Osteoblast (primary cell): ENCODE data around the gene CKAP4. TPM values are rescaled to one million over a fixed set of nuclear protein-coding genes. Genes with fewer than 3 reads are reported as not detected.
"Not testable (repeated sequence)": the region's sequence is repeated elsewhere in the genome, so short reads cannot be mapped to it uniquely, and the experiment has no call there.

Experiments
- DNase-seq: peaks from one replicate; pipeline ENCODE4 v3.0.0; 2011; ENCODE audit warnings: low spot score, mixed read lengths; ENCODE audit not compliant: insufficient read length; ENCODE audit errors: missing footprints
- H2AFZ ChIP-seq: 2 replicates; pipeline ENCODE4 v1.6.0; 2011; ENCODE audit warnings: mild to moderate bottlenecking, low read length
- H3K27ac ChIP-seq: 2 replicates; pipeline ENCODE4 v1.5.1; 2011; ENCODE audit warnings: mild to moderate bottlenecking, low read depth, low read length, moderate library complexity
- H3K27me3 ChIP-seq: 2 replicates; pipeline ENCODE4 v1.6.0; 2012; ENCODE audit warnings: mild to moderate bottlenecking, control low read depth, inconsistent platforms, low read length, moderate library complexity; ENCODE audit not compliant: insufficient read depth
- H3K36me3 ChIP-seq: 2 replicates; pipeline ENCODE4 v1.5.1; 2011; ENCODE audit warnings: mild to moderate bottlenecking, low read length, control low read depth, moderate library complexity; ENCODE audit not compliant: insufficient read depth
- H3K4me1 ChIP-seq: 2 replicates; pipeline ENCODE4 v1.5.1; 2011; ENCODE audit warnings: mild to moderate bottlenecking, low read length, control low read depth, moderate library complexity; ENCODE audit not compliant: insufficient read depth
- H3K4me2 ChIP-seq: 2 replicates; pipeline ENCODE4 v1.6.0; 2011; ENCODE audit warnings: mild to moderate bottlenecking, low read length; ENCODE audit not compliant: insufficient read depth
- H3K4me3 ChIP-seq: fragments of 200-600 bp; sonication (generic); 3 replicates; pipeline ENCODE4 v1.5.1; 2012; ENCODE audit warnings: mild to moderate bottlenecking, low read length, inconsistent platforms; ENCODE audit not compliant: insufficient read depth
- H3K79me2 ChIP-seq: 2 replicates; pipeline ENCODE4 v1.6.0; 2012; ENCODE audit warnings: mild to moderate bottlenecking, low read length, control low read depth, inconsistent platforms; ENCODE audit not compliant: insufficient read depth
- H3K9me3 ChIP-seq: 2 replicates; pipeline ENCODE4 v1.5.1; 2011; ENCODE audit warnings: low read depth, low read length, control low read depth
- H4K20me1 ChIP-seq: 2 replicates; pipeline ENCODE4 v1.6.0; 2012; ENCODE audit warnings: mild to moderate bottlenecking, low read length, control low read depth; ENCODE audit not compliant: insufficient read depth
- CTCF ChIP-seq: IDR thresholded peaks from 2 replicates; pipeline ENCODE4 v1.5.1; 2011; ENCODE audit warnings: mild to moderate bottlenecking, low read depth, low read length, moderate library complexity; ENCODE audit errors: extremely low read depth
- total RNA-seq: library from RNA; depleted of rRNA; stranded (reverse); fragments of >200 nt; gene quantifications from 2 replicates; pipeline ENCODE4 v1.2.3, GENCODE V29; 2012

CKAP4 gene
- total RNA-seq, 1 donor: 184 TPM

GRCh38 chr12:106288101-106288493 is 40.3 kb upstream of the CKAP4 start:
- Histone ChIP-seq H3K79me2 (no peaks in the 10 kb centered on the region), H3K36me3 (no peaks in the 10 kb centered on the region), H3K27me3 (no peaks in the 10 kb centered on the region), H3K4me1 (peaks cover 10% of the 10 kb centered on the region), H3K4me2 (no peak overlapping the region), H3K4me3 (no peak overlapping the region), H3K9me3 (no peaks in the 10 kb centered on the region), H4K20me1 (no peaks in the 10 kb centered on the region), H3K27ac (no peak overlapping the region), H2AFZ (no peak overlapping the region)
- no peak for DNase-seq
- TF ChIP-seq CTCF: no peak

- Histone ChIP-seq H3K27ac (no peak overlapping the region), H3K9me3 (no peaks in the 10 kb centered on the region), H3K4me2 (no peak overlapping the region), H3K4me1 (peaks cover 10% of the 10 kb centered on the region), H3K4me3 (no peak overlapping the region), H3K36me3 (no peaks in the 10 kb centered on the region), H3K79me2 (no peaks in the 10 kb centered on the region), H3K27me3 (no peaks in the 10 kb centered on the region), H2AFZ (no peak overlapping the region), H4K20me1 (no peaks in the 10 kb centered on the region)
- TF ChIP-seq CTCF: no peak
- no peak for DNase-seq
Observed at GRCh38 chr12:106287364-106287763, 39.5 kb upstream of the CKAP4 start.

GRCh38 chr12:106286576-106287162 is 38.8 kb upstream of the CKAP4 start:
- H3K4me2 ChIP-seq, H2AFZ ChIP-seq, H3K36me3 ChIP-seq, H3K4me3 ChIP-seq, H3K27ac ChIP-seq, H3K27me3 ChIP-seq, DNase-seq, H4K20me1 ChIP-seq, H3K9me3 ChIP-seq, H3K79me2 ChIP-seq: not testable (repeated sequence)
- H3K4me1 ChIP-seq: peaks cover 10% of the 10 kb centered on the region

- Histone ChIP-seq H3K4me2 (no peak overlapping the region), H3K79me2 (no peaks in the 10 kb centered on the region), H3K27ac (no peak overlapping the region), H3K4me1 (peaks cover 10% of the 10 kb centered on the region), H3K27me3 (no peaks in the 10 kb centered on the region), H3K4me3 (no peak overlapping the region), H2AFZ (no peak overlapping the region), H4K20me1 (no peaks in the 10 kb centered on the region), H3K9me3 (no peaks in the 10 kb centered on the region), H3K36me3 (no peaks in the 10 kb centered on the region)
- DNase-seq: no peak
- no peak for TF ChIP-seq CTCF
Observed at GRCh38 chr12:106285982-106286381, 38.2 kb upstream of the CKAP4 start.
